GM18951 (cell line): ENCODE results near the gene HBP1.

Experiments used
- POLR2A ChIP-seq: IDR thresholded peaks from 4 replicates; pipeline ENCODE4 v1.6.1; 2011; ENCODE audit warnings: mild to moderate bottlenecking; ENCODE audit not compliant: insufficient read length, insufficient read depth; ENCODE audit errors: extremely low read depth
- in situ Hi-C: fragments of 300-500 bp; cut with MboI; formaldehyde crosslinking; loops from one replicate; pipeline ENCODE4 v1.12.0; 2022; ENCODE audit warnings: low sequenced_read_pairs, mixed read lengths, inconsistent platforms; ENCODE audit not compliant: unreplicated experiment

HBP1 gene

GRCh38 chr7:107180378-107180777, 11.6 kb downstream of the HBP1 start:
- no peak for TF ChIP-seq POLR2A
- in situ Hi-C loops = no loop called here

DNA sequence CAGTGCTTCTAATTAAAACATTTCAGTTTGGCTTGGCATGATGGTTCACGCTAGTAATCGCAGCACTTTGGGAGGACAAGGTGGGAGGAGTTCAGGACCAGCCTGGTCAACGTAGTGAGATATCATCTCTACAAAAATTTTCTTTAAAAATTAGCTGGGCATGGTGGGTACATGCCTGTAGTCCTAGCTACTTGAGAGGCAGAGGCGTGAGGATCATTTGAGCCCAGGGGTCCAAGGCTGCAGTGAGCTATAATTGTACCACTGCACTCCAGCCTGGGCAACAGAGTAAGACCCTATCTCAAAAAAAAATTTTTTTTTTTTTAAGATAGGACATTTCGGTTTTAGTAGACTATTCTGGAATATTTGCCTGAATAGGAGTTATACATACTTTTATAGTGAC, 12.4 kb downstream of the HBP1 start:
- no peak for TF ChIP-seq POLR2A
- in situ Hi-C loops = no loop called here

DNA sequence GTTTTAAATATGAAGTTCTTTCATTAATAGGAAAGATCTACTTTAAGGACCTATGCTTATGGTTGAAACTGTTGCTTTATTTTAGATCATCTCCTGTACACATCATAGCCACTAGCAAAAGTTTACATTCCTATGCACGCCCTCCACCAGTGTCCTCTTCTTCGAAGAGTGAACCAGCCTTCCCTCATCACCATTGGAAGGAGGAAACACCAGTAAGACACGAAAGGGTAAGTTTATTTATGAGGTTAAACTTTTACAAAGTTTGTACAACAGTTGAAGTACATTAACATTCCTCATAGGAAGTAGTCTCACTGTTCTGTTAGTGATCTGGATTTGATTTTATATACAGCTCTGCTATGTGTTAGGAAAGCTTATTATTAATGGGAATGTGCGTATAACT, 16.9 kb downstream of the HBP1 start:
- in situ Hi-C loops = no loop called here

GRCh38 chr7:107186240-107186639, 17.4 kb downstream of the HBP1 start:
- in situ Hi-C loops = no loop called here
- TF ChIP-seq POLR2A = no peak

More for the DNA sequence above, 16.9 kb downstream of the HBP1 start:
- no peak for TF ChIP-seq POLR2A

DNA sequence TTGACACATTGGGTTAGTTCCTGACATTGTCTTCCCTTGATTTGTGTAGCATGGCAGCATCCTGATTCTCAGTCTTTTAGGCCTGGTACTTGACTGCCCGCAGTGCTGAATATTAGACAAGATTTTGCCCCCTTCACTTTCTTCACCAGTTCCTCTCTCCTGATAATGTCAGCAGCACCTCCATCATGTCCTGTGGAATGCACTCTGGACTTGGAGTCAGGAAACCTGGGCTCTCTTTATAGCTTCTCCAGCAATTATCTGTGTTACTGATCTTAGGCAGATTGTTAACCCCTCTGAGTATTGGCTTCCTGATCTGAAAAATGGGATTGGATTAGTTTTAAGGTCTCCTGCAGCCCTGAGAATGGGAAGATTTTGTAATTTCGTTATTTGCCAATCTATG, 19.0 kb downstream of the HBP1 start:
- in situ Hi-C loops = no loop called here

DNA sequence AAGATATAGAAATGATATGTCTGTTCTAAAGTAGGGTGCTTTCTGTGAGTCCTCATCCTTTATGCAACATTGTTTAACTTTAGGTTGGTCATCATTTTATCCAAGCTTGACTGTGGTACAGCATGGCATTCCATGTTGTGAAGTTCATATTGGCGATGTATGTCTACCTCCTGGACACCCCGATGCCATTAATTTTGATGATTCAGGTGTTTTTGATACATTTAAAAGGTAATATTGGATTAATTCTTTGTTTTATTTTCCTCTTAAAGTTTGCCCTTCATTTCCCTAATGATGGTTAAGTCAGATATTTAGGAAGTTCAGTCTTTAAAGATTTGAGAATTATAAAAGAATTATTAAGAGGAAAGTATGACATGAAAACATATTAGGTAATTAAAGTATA, 21.3 kb downstream of the HBP1 start:
- no peak for TF ChIP-seq POLR2A
- in situ Hi-C loops = no loop called here

More for the DNA sequence above, 19.0 kb downstream of the HBP1 start:
- no peak for TF ChIP-seq POLR2A

DNA sequence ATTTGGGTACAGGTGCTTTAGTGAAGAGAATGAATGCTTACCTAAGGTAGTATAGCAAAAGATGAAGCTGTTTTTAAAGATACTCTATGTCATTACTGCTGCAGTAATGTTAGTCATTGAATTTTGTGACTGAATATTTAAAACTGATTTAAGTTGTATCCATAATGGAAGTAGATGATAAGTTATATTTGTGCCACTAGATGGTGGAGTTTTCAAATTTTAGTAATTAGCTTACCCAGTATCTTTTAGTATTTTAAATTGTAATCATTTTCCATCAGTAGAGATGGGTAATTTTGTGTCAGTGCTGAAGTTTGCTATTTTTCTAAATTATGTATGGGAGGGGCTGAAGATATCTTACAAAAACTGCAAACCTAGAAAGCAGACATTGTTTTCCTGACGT, 25.2 kb downstream of the HBP1 start:
- TF ChIP-seq POLR2A = no peak
- in situ Hi-C loops = no loop called here

- no peak for TF ChIP-seq POLR2A
- in situ Hi-C loops = no loop called here
Observed at GRCh38 chr7:107196834-107197610, 28.2 kb downstream of the HBP1 start.

DNA sequence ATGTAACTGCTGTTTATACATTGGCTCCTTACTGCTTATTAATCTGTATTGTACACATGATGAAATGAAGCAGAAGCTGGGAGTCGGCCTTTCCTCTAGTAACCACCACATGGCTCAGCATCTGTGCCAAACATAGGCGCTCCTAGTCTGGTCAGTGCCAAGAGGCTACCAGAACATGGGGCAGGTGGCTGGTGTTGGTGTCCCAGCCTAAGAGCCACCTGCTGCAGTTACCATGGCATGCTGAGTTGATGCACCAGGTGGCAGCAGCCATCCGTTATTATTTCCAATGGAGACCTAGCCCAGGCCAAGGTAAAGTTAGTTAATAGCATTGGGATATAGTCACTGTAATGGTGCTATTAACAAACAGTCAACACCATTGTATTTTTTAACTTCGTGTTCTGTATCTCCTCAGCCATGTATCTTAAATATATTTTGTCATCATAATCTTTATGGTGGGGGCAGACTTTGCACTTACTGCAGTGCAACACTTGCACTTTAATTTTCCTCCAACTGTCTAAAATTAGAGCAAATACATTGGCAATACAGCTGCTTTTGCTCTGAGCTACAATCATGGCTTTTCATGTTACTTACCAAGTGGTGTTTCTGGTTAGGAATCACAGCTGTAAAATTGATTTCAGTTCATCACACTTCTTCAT, 33.1 kb downstream of the HBP1 start:
- in situ Hi-C loops = loop anchor here (25.0 kb wide), 1 partner anchor 510 kb away; no protein-coding TSS in a partner anchor
- no peak for TF ChIP-seq POLR2A

GRCh38 chr7:107203607-107204006, 34.8 kb downstream of the HBP1 start:
- in situ Hi-C loops = loop anchor here (25.0 kb wide), 1 partner anchor 509 kb away; no protein-coding TSS in a partner anchor

GRCh38 chr7:107206136-107206535, 37.3 kb downstream of the HBP1 start:
- TF ChIP-seq POLR2A = no peak
- in situ Hi-C loops = loop anchor here (25.0 kb wide), 1 partner anchor 506 kb away; no protein-coding TSS in a partner anchor

More at GRCh38 chr7:107203607-107204006, 34.8 kb downstream of the HBP1 start:
- TF ChIP-seq POLR2A = no peak

DNA sequence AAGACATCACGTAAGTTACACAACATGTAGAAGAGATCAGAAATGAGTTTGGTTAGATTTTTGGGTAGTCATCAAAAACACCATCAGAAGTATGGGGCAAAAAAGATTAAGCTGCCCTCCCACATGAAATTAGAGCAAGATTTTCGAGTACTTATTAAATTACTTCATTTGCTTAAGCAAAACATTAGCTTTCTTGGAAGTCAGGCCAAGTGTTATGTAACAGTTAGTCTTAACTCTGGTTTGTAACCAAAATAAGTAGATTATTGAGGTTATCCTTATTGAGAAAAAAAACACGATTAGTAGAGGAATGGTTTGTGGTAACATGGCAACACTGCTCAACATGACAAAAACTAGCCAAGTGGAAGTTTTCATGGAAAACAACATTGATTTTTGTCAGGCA, 37.9 kb downstream of the HBP1 start:
- in situ Hi-C loops = loop anchor here (25.0 kb wide), 1 partner anchor 506 kb away; no protein-coding TSS in a partner anchor
- no peak for TF ChIP-seq POLR2A

DNA sequence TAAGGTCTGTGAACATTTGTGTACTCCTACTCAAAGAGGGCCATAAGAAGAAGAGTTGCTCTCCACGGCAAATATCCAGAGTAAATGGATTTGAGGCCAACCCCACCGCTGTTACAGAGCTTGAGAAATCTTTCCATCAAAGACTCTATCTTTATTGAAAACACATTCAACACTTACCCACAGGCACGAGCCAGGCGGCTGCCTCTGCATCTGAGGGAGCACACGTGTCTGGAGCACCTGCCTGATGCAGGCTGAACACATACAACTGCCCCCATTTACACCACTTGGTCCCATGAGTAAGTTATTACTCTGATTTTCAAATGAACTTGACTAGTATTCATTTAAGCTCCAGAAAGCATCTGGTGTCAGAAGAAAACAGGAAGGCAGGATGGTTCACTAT, 38.7 kb downstream of the HBP1 start:
- TF ChIP-seq POLR2A = no peak
- in situ Hi-C loops = loop anchor here (25.0 kb wide), 1 partner anchor 505 kb away; no protein-coding TSS in a partner anchor
